Activated gamma-delta T cell treated with anti-CD3 and anti-CD28 coated beads, Interleukin-2, amount 50 U/mL, for 16 hours (primary cell): ENCODE data around the gene MBTPS1.

Experiments used
- DNase-seq: peaks from one replicate; pipeline ENCODE4 v3.0.0-alpha.2; 2020; ENCODE audit warnings: low read depth

The MBTPS1 gene

DNA sequence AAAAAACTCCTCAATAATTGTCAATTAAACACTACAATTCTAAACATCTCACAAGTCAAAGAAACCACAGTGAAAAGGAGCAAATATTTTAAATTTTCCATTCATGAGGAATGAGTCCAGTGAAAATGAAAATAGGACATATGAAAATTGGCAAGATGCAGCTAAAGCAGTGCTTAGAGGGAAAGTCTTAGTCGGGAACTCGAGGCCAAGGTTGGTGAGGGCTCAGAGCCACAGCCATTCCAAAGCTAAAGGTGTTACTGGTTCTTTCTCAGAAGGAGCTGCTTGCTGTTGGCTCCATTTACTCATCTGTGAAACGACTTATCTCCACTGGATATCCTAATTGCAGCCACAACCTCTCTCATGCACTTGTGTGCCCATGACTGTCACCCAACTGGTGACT, 80.6 kb downstream of the MBTPS1 start:
- no peak for DNase-seq

- no peak for DNase-seq
Observed at GRCh38 chr16:84034516-84034915, 82.2 kb downstream of the MBTPS1 start.

GRCh38 chr16:84033251-84034195, 83.2 kb downstream of the MBTPS1 start:
- DNase-seq, result no peak

GRCh38 chr16:84032458-84033178, 84.1 kb downstream of the MBTPS1 start:
- no peak for DNase-seq

- DNase-seq, result no peak
Observed at GRCh38 chr16:84031556-84031955, 85.2 kb downstream of the MBTPS1 start.

GRCh38 chr16:84029297-84030047, 87.3 kb downstream of the MBTPS1 start:
- DNase-seq, result no peak

DNA sequence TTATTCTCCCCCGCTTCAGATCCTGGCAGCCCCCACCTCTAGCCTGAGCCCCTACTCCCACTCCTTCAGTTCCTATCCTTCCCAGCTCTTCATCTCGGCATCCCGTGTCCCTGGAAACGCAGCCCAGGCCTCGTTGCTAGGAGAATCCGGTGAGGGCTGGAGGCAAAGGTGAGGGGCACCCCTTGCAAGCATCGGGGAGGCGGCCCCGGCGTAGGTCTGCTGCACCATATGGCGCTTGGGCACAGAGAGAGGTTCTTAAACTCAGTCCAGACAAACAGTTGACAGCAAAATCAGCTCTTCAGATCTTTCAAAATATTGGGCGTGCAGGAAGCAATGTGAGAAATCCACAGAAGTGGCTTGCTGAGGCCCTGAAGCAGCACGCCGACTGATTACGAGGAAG, 89.1 kb downstream of the MBTPS1 start:
- DNase-seq, result no peak

DNA sequence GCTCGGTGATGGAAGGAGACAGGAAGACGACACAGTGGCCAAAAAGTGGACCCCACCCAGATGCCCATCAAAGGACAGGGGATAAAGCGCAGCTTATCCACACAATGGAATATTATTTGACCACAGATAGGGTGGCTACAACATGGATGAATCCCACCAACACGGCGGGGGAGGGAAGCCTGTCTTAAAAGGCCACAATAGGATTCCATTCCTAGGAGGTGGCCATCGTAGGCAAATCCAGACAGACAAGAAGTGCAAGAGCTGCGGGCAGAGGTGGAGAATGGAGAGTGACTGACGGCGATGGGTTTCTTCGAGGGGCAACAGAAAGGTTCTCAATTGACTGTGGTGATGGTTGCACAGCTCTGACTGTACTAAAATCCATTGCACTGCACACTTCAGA, 90.1 kb downstream of the MBTPS1 start:
- DNase-seq, result no peak

GRCh38 chr16:84024854-84025253, 91.9 kb downstream of the MBTPS1 start:
- DNase-seq, result no peak

DNA sequence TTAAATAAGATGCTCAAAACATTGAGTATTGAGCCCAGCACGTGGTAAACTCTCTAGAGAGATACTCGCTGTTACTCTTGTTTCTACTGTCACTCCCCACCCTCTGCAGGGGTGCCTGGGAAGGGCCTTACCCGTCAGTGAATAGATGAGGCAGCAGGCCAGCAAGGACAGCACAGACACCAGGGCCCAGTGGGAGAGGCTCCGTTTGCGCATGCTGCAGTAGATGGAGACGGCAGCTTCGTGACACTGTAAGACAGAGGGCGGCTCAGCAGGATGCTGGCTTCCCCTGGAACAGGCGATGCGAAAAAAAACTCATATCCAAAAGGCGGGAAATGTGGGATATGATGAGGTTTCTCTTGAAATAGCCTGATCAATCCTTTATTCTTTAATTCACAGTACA, 94.1 kb downstream of the MBTPS1 start:
- DNase-seq, result no peak

DNA sequence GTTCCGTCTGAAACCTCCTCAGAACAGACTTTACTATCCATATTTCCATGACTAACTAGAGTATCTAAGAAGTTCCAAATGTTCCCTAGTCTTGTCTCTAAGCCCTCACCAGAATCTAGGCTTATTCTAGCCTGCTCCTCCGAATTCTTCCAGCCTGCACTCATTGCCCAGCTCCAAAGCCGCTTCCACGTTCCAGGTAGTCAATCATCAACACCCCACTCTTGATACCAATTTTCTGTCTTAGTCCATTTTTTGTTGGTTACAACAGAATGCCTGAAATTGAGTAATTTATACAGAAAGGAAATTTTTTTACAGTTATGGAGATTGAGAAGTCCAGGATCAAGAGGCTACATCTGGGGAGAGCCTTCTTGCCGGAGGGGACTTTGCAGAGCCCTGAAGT, 95.3 kb downstream of the MBTPS1 start:
- no peak for DNase-seq

DNA sequence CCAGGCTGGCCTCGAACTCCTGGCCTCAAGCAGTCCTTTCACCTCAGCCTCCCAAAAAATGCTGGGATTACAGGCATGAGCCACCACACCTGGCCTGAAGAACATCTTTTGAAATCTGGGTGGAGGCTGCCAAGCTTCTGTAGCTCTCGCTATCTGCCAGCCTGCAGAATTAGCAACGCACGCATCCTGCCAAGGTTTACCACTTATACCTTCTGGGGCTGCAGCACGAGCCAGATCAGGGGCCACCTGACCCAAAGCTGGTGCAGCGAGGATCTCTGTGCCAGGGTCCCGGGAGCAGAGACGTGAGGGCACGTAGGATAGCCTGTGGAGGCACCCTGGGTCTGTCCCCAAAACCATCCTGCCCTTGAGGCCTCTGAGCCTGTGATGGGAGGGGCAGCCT, 96.4 kb downstream of the MBTPS1 start:
- no peak for DNase-seq

- DNase-seq, result no peak
Observed at GRCh38 chr16:84018710-84019109, 98.0 kb downstream of the MBTPS1 start.

GRCh38 chr16:84016477-84016876, 100.3 kb downstream of the MBTPS1 start:
- no peak for DNase-seq

- no peak for DNase-seq
Observed at GRCh38 chr16:84015399-84015798, 101.3 kb downstream of the MBTPS1 start.

GRCh38 chr16:84014570-84015327, 102.0 kb downstream of the MBTPS1 start:
- DNase-seq, result no peak

DNA sequence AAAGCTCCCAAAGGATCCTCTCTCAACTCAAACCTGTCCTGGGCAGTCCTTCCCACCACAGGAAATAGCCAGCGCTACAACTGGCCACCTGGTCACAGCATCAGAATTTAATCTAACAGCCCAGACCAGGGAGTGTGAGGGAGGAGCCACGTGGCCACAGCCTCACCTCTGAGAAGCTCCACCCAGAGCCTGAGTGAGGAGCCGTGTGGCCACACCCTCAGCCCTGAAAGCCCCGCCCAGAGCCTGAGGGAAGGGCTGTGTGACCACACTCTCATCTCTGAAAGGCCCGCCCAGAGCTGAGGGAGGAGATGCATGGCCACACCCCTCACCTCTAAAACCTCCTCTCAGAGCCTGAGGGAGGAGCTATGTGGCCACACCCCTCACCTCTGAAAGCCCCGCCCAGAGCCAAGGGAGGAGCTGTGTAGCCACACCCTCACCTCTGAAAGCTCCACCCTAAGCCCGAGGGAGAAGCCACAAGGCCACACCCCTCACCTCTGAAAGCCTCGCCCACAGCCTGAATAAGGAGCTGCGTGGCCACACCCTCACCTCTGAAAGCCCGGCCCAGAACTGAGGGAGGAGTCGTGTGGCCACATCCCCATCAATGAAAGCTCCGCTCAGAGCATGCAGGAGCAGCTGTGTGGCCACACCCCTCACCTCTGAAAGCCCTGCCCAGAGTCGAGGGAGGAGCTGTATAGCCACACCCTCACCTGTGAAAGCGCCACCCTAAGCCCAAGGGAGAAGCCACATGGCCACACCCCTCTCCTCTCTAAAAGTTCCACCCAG, 102.8 kb downstream of the MBTPS1 start:
- DNase-seq, result no peak

DNA sequence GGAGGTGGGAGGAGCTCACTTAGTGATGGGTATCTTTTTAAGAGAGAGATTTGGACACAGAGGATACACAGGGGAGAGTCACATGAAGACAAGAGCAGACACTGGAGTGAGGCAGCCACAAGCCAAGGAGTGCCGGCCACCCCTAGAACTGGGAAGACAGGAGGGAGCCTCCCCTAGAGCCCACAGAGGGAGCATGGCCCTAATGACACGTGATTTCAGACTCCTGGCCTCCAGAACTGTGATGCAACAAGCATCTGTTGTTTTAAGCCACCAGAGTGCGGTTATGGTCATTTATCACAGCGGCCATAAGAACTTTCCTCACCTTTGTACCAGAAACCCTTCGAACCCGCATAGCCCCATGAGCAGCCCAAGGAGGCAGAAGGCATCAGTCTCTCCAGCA, 107.5 kb downstream of the MBTPS1 start:
- no peak for DNase-seq

- DNase-seq, result no peak
Observed at GRCh38 chr16:84007965-84008364, 108.8 kb downstream of the MBTPS1 start.

DNA sequence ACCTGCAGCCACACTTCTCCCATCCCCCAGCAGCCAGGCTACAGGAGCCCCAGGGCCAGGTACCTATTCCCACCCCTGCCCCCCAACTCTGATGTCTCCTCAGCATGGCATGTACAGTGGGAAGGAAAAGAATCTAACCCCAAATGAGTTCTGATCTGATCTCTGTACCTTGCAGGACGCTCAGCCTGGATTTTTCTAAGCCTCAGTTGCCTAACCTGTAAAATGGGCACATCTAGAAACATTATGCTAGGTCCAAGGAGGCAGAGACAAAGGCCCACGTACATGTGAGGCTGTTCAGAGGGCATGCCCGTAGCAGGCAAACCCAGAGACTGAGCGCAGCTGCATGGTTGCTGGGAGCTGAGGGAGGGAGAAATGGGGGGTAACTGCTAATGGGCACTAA, 109.2 kb downstream of the MBTPS1 start:
- DNase-seq, result no peak

DNA sequence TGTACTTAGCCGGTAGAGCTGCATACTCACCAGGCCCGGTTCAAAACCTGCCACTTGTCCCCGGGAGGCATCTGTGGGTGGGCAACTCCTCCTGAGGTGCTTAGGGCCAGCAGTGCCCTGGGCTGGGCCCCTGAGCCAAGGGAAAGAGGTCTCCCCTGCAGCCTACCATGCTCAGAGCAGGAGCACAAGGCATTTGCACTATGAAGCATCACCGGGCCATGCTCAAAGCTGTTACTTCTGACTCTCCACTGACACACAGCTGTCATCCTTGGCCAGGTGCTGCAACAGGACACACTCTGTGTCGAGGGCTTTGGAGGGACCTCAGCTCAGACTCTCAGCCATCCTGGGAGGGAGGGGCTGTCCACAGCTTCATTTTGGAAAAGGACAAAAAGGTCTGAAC, 111.4 kb downstream of the MBTPS1 start:
- no peak for DNase-seq
